ENCODE measurements around the gene RALGPS1. TPM values are rescaled to one million over a fixed set of nuclear protein-coding genes. Genes with fewer than 3 reads are reported as not detected.

Gene RALGPS1
- total RNA-seq, 2 donors from 2014 or later, result 9.7 to 17.7 TPM

DNA sequence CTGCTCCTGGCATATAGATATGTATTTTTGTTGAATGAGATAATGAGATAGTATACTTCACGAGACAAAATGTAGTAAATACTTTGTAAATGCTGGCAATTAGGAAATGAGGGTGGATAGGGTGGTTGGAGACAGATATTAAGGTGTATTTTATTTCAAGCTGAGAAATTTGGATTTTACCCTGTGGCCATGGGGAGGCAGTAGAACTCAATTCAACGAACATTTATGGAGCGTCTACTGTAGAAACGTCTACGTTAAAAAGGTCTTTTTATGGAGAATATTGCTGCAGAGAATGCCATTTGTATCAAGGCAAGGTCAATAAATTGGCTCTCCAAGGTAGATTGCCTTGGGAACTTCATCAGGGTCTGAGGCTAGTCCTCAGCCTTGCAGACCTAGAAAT is 21.5 kb upstream of the RALGPS1 start:
- Histone ChIP-seq H3K4me3 (no peak overlapping the region), H3K4me1 (no peaks in the 10 kb centered on the region), H3K27ac (no peak overlapping the region), H3K9me3 (no peaks in the 10 kb centered on the region), H3K27me3 (no peaks in the 10 kb centered on the region), H3K36me3 (no peaks in the 10 kb centered on the region)
- no peak for DNase-seq (ENCODE audit: low spot score)
- TF ChIP-seq, protein P1, sequence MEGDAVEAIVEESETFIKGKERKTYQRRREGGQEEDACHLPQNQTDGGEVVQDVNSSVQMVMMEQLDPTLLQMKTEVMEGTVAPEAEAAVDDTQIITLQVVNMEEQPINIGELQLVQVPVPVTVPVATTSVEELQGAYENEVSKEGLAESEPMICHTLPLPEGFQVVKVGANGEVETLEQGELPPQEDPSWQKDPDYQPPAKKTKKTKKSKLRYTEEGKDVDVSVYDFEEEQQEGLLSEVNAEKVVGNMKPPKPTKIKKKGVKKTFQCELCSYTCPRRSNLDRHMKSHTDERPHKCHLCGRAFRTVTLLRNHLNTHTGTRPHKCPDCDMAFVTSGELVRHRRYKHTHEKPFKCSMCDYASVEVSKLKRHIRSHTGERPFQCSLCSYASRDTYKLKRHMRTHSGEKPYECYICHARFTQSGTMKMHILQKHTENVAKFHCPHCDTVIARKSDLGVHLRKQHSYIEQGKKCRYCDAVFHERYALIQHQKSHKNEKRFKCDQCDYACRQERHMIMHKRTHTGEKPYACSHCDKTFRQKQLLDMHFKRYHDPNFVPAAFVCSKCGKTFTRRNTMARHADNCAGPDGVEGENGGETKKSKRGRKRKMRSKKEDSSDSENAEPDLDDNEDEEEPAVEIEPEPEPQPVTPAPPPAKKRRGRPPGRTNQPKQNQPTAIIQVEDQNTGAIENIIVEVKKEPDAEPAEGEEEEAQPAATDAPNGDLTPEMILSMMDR (IDR thresholded peaks at IDR 0.05), result no peak

DNA sequence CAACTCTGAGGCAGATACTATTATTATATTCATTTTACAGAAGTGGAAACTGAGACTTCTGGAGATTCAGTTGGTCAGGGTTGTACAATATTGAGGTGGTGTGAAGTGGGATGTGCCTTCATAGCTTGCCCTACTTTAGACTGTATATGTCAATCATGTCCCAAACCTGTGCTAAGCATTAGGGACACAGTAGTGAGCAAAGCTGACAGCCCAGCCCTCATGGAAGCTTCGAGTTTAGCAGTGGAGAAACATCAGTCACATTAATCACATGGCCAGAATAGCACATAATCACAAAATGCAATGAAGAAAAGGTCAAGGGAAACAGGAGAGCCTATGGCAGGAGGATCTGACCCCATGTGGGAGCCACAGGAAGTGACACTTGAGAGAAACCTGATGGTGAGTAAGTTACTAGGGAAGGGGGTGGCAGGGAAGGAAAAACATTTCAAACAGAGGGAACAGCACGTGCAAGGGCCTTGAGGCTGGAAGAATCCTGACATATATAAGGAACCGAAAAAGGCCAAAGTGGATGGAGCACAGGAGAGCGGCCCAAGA is 20.5 kb upstream of the RALGPS1 start:
- no peaks in the 10 kb centered on the region for H3K9me3 ChIP-seq
- no peaks in the 10 kb centered on the region for H3K4me1 ChIP-seq
- no peak for DNase-seq (ENCODE audit: low spot score)
- H3K4me3 ChIP-seq, result no peak overlapping the region
- H3K27me3 ChIP-seq, result no peaks in the 10 kb centered on the region
- H3K36me3 ChIP-seq, result no peaks in the 10 kb centered on the region
- no peak overlapping the region for H3K27ac ChIP-seq
- TF ChIP-seq, protein P1 (IDR thresholded peaks at IDR 0.05), result no peak

DNA sequence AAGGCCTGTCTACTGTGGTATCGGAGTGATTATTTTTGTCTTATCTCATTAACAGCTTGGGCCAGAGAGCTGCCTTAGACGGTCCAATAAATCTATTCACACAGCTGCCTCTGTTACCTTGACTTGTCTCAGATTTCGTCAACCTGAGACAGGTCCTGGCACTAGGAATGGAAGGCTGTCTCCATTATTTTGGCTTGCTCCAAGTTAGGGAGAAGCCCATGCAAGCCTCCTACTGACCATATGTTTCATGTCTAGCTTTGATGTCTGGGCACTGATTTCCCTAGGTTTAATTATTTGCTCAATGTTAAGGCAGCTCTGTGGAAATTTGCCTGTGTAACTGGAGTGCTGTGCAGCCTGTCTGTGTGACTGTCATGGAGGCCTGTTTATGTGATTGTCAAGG is 12.4 kb upstream of the RALGPS1 start:
- no peak overlapping the region for H3K4me3 ChIP-seq
- no peak overlapping the region for H3K27ac ChIP-seq
- no peaks in the 10 kb centered on the region for H3K4me1 ChIP-seq
- TF ChIP-seq, protein P1 (IDR thresholded peaks at IDR 0.05), result no peak
- no peak for DNase-seq (ENCODE audit: low spot score)
- no peaks in the 10 kb centered on the region for H3K36me3 ChIP-seq
- no peaks in the 10 kb centered on the region for H3K27me3 ChIP-seq
- peaks cover 0 to 6% of the 10 kb centered on the region in 2 donors for H3K9me3 ChIP-seq

DNA sequence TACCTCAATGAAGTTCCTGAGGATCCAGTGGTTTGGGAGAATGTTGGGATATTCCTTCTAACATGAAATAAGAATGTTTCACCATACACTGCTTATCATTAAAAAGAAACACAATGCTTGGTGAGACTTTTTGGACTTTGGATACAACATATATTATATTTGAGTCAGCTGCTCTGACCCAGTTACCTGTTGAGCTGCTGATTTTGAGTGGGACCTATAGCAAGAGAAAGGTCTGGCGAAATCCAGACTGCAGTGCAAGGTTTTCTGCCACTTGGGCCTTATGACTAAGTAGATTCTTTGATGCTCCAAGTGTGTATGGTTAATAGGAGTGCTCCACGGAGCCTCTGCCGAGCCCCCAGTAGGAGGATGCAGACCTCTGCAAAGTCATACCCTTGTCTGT is 10.0 kb upstream of the RALGPS1 start:
- Histone ChIP-seq H3K9me3 (peaks cover 0 to 6% of the 10 kb centered on the region in 2 donors), H3K27me3 (no peaks in the 10 kb centered on the region), H3K27ac (no peak overlapping the region), H3K4me3 (no peak overlapping the region), H3K36me3 (no peaks in the 10 kb centered on the region), H3K4me1 (no peaks in the 10 kb centered on the region)
- TF ChIP-seq, protein P1 (IDR thresholded peaks at IDR 0.05), result no peak
- no peak for DNase-seq (ENCODE audit: low spot score)

- H3K4me1 ChIP-seq, result no peaks in the 10 kb centered on the region
- DNase-seq (ENCODE audit: low spot score), result no peak
- TF ChIP-seq, protein P1 (IDR thresholded peaks at IDR 0.05), result no peak
These were observed 8.5 kb upstream of the RALGPS1 start for GRCh38 chr9:126906091-126906490.

GRCh38 chr9:126907058-126907457 is 7.5 kb upstream of the RALGPS1 start:
- no peaks in the 10 kb centered on the region for H3K4me1 ChIP-seq
- no peaks in the 10 kb centered on the region for H3K36me3 ChIP-seq
- no peaks in the 10 kb centered on the region for H3K9me3 ChIP-seq
- no peaks in the 10 kb centered on the region for H3K27me3 ChIP-seq
- H3K27ac ChIP-seq, result no peak overlapping the region
- H3K4me3 ChIP-seq, result no peak overlapping the region
- no peak for DNase-seq (ENCODE audit: low spot score)
- TF ChIP-seq, protein P1 (IDR thresholded peaks at IDR 0.05), result no peak

More at GRCh38 chr9:126906091-126906490, 8.5 kb upstream of the RALGPS1 start:
- H3K27ac ChIP-seq, result no peak overlapping the region
- H3K36me3 ChIP-seq, result no peaks in the 10 kb centered on the region
- H3K9me3 ChIP-seq, result peaks cover 0 to 6% of the 10 kb centered on the region in 2 donors
- no peaks in the 10 kb centered on the region for H3K27me3 ChIP-seq
- H3K4me3 ChIP-seq, result no peak overlapping the region

Data from right atrium auricular region (tissue), 2 donors.